Measurements from ENCODE around the gene AFAP1L1. TPM values are rescaled to one million over a fixed set of nuclear protein-coding genes. Genes with fewer than 3 reads are reported as not detected.

AFAP1L1 gene
- 10 to 100 TPM; 18.8 to 23.2 (median 20.9) TPM for polyA plus RNA-seq (ENCODE audit: insufficient read length in 3 of 3)
- long read RNA-seq, donor 1, full-length matches to known transcripts = 2 of 2 reads
- long read RNA-seq, donor 1, partial matches to known transcripts = 0 of 2 reads
- long read RNA-seq, donor 1, other reads (novel, unspliced or antisense) = 0 of 2 reads
- long read RNA-seq, donor 2, full-length matches to known transcripts = 2 of 2 reads
- long read RNA-seq, donor 2, partial matches to known transcripts = 0 of 2 reads
- long read RNA-seq, donor 2, other reads (novel, unspliced or antisense) = 0 of 2 reads
- long read RNA-seq, donor 3, full-length matches to known transcripts = 2 of 2 reads
- long read RNA-seq, donor 3, partial matches to known transcripts = 0 of 2 reads
- long read RNA-seq, donor 3, other reads (novel, unspliced or antisense) = 0 of 2 reads
- long read RNA-seq, donor 4, full-length matches to known transcripts = 3 of 3 reads
- long read RNA-seq, donor 4, partial matches to known transcripts = 0 of 3 reads
- long read RNA-seq, donor 4, other reads (novel, unspliced or antisense) = 0 of 3 reads
- long read RNA-seq, donor 5 = 0 reads
- long read RNA-seq, donor 6, full-length matches to known transcripts = 3 of 3 reads
- long read RNA-seq, donor 6, partial matches to known transcripts = 0 of 3 reads
- long read RNA-seq, donor 6, other reads (novel, unspliced or antisense) = 0 of 3 reads
- long read RNA-seq, donor 7, full-length matches to known transcripts = 4 of 4 reads
- long read RNA-seq, donor 7, partial matches to known transcripts = 0 of 4 reads
- long read RNA-seq, donor 7, other reads (novel, unspliced or antisense) = 0 of 4 reads
- long read RNA-seq, donor 8 = 0 reads
- long read RNA-seq, donor 9, full-length matches to known transcripts = 2 of 2 reads
- long read RNA-seq, donor 9, partial matches to known transcripts = 0 of 2 reads
- long read RNA-seq, donor 9, other reads (novel, unspliced or antisense) = 0 of 2 reads
- long read RNA-seq, donor 10, full-length matches to known transcripts = 3 of 3 reads
- long read RNA-seq, donor 10, partial matches to known transcripts = 0 of 3 reads
- long read RNA-seq, donor 10, other reads (novel, unspliced or antisense) = 0 of 3 reads
- long read RNA-seq, donor 11, full-length matches to known transcripts = 2 of 2 reads
- long read RNA-seq, donor 11, partial matches to known transcripts = 0 of 2 reads
- long read RNA-seq, donor 11, other reads (novel, unspliced or antisense) = 0 of 2 reads
- long read RNA-seq, donor 12 = 0 reads
- long read RNA-seq, donor 13 = 0 reads
- long read RNA-seq, donor 14, full-length matches to known transcripts = 1 of 1 reads
- long read RNA-seq, donor 14, partial matches to known transcripts = 0 of 1 reads
- long read RNA-seq, donor 14, other reads (novel, unspliced or antisense) = 0 of 1 reads
- long read RNA-seq, donor 15, full-length matches to known transcripts = 2 of 2 reads
- long read RNA-seq, donor 15, partial matches to known transcripts = 0 of 2 reads
- long read RNA-seq, donor 15, other reads (novel, unspliced or antisense) = 0 of 2 reads
- long read RNA-seq, donor 16, full-length matches to known transcripts = 6 of 6 reads
- long read RNA-seq, donor 16, partial matches to known transcripts = 0 of 6 reads
- long read RNA-seq, donor 16, other reads (novel, unspliced or antisense) = 0 of 6 reads

- peak in 1 of 11 donors; percentile 34 for DNase-seq (ENCODE audit: extremely low read depth in 1 of 11, low read depth in 9 of 11, low spot score in 4 of 11)
Observed at GRCh38 chr5:149271716-149272563, at the start of gene AFAP1L1. TSS of gene AFAP1L1 (plus strand) at chr5:149271859. CDS start at chr5:149271969, 110 bp downstream.

GRCh38 chr5:149223081-149223848, 48.4 kb upstream of the AFAP1L1 start:
- DNase-seq (ENCODE audit: extremely low read depth in 1 of 11, low read depth in 9 of 11, low spot score in 4 of 11) = no peak

GRCh38 chr5:149224282-149224681, 47.4 kb upstream of the AFAP1L1 start:
- DNase-seq (ENCODE audit: extremely low read depth in 1 of 11, low read depth in 9 of 11, low spot score in 4 of 11) = no peak

GRCh38 chr5:149227168-149227826, 44.4 kb upstream of the AFAP1L1 start:
- no peak for DNase-seq (ENCODE audit: extremely low read depth in 1 of 11, low read depth in 9 of 11, low spot score in 4 of 11)

- peak in 8 of 11 donors; percentile 11 to 41 (median 26) for DNase-seq (ENCODE audit: extremely low read depth in 1 of 11, low read depth in 9 of 11, low spot score in 4 of 11)
Observed at GRCh38 chr5:149228618-149229297, 42.9 kb upstream of the AFAP1L1 start.

- no peak for DNase-seq (ENCODE audit: extremely low read depth in 1 of 11, low read depth in 9 of 11, low spot score in 4 of 11)
Observed at GRCh38 chr5:149229298-149229937, 42.2 kb upstream of the AFAP1L1 start.

- no peak for DNase-seq (ENCODE audit: extremely low read depth in 1 of 11, low read depth in 9 of 11, low spot score in 4 of 11)
Observed at GRCh38 chr5:149235841-149236240, 35.8 kb upstream of the AFAP1L1 start.

- no peak for DNase-seq (ENCODE audit: extremely low read depth in 1 of 11, low read depth in 9 of 11, low spot score in 4 of 11)
Observed at GRCh38 chr5:149237662-149238061, 34.0 kb upstream of the AFAP1L1 start.

GRCh38 chr5:149238540-149238939, 33.1 kb upstream of the AFAP1L1 start:
- no peak for DNase-seq (ENCODE audit: extremely low read depth in 1 of 11, low read depth in 9 of 11, low spot score in 4 of 11)

- no peak for DNase-seq (ENCODE audit: extremely low read depth in 1 of 11, low read depth in 9 of 11, low spot score in 4 of 11)
Observed at GRCh38 chr5:149239917-149240316, 31.7 kb upstream of the AFAP1L1 start.

GRCh38 chr5:149240354-149240998, 31.2 kb upstream of the AFAP1L1 start:
- DNase-seq (ENCODE audit: extremely low read depth in 1 of 11, low read depth in 9 of 11, low spot score in 4 of 11) = no peak

- DNase-seq (ENCODE audit: extremely low read depth in 1 of 11, low read depth in 9 of 11, low spot score in 4 of 11) = no peak
Observed at GRCh38 chr5:149242339-149242738, 29.3 kb upstream of the AFAP1L1 start.

- no peak for DNase-seq (ENCODE audit: extremely low read depth in 1 of 11, low read depth in 9 of 11, low spot score in 4 of 11)
Observed at GRCh38 chr5:149246906-149247305, 24.8 kb upstream of the AFAP1L1 start.

GRCh38 chr5:149247726-149248125, 23.9 kb upstream of the AFAP1L1 start:
- DNase-seq (ENCODE audit: extremely low read depth in 1 of 11, low read depth in 9 of 11, low spot score in 4 of 11) = no peak

- DNase-seq (ENCODE audit: extremely low read depth in 1 of 11, low read depth in 9 of 11, low spot score in 4 of 11) = no peak
Observed at GRCh38 chr5:149251546-149251945, 20.1 kb upstream of the AFAP1L1 start.
